GM23338 (cell line): ENCODE measurements around the gene CACNB2. TPM values are rescaled to one million over a fixed set of nuclear protein-coding genes. Genes with fewer than 3 reads are reported as not detected.

ENCODE experiments used
- ATAC-seq: fragments of 200-7000 bp; cut with Tn5 transposase; 3 replicates; pipeline ENCODE4 v1.9.1; 2020
- DNase-seq: peaks from one replicate; pipeline ENCODE4 v3.0.0-alpha.2; 2015; ENCODE audit warnings: low spot score
- H2AFZ ChIP-seq: fragments of 200-600 bp; sonication (generic); 2 replicates; pipeline ENCODE4 v1.8.0; 2016; ENCODE audit warnings: antibody characterized with exemption, mild to moderate bottlenecking, moderate library complexity
- H3F3A ChIP-seq: fragments of 200-600 bp; sonication (generic); replicated peaks from 2 replicates; pipeline ENCODE4 v1.8.0; 2017; ENCODE audit warnings: antibody characterized with exemption, mixed run types, low read depth
- H3K27ac ChIP-seq: fragments of 200-600 bp; sonication (generic); 2 replicates; pipeline ENCODE4 v1.6.1; 2016; ENCODE audit warnings: low read depth
- H3K27me3 ChIP-seq: fragments of 200-600 bp; sonication (generic); 2 replicates; pipeline ENCODE4 v1.8.0; 2016; ENCODE audit warnings: mild to moderate bottlenecking, mixed run types, moderate library complexity; ENCODE audit not compliant: insufficient read depth
- H3K36me3 ChIP-seq: fragments of 200-600 bp; sonication (generic); 2 replicates; pipeline ENCODE4 v1.8.0; 2016; ENCODE audit warnings: mild to moderate bottlenecking; ENCODE audit not compliant: insufficient read depth
- H3K4me1 ChIP-seq: fragments of 200-600 bp; sonication (generic); 2 replicates; pipeline ENCODE4 v1.8.0; 2016; ENCODE audit warnings: mild to moderate bottlenecking, moderate library complexity; ENCODE audit not compliant: insufficient read depth
- H3K4me2 ChIP-seq: fragments of 200-600 bp; sonication (generic); 2 replicates; pipeline ENCODE4 v1.7.1; 2017; ENCODE audit warnings: mixed run types
- H3K4me3 ChIP-seq: fragments of 200-600 bp; sonication (generic); 2 replicates; pipeline ENCODE4 v1.6.1; 2016; ENCODE audit warnings: mixed run types
- H3K79me2 ChIP-seq: fragments of 200-600 bp; sonication (generic); replicated peaks from 2 replicates; pipeline ENCODE4 v1.8.0; 2017; ENCODE audit warnings: mild to moderate bottlenecking; ENCODE audit not compliant: insufficient read depth
- H3K9me2 ChIP-seq: fragments of 200-600 bp; sonication (generic); 2 replicates; pipeline ENCODE4 v1.8.0; 2017; ENCODE audit not compliant: insufficient read depth
- H4K20me1 ChIP-seq: fragments of 200-600 bp; sonication (generic); replicated peaks from 2 replicates; pipeline ENCODE4 v1.8.0; 2017; ENCODE audit warnings: mild to moderate bottlenecking; ENCODE audit not compliant: insufficient read depth
- H3K27ac Mint-ChIP-seq: 2 replicates; pipeline ENCODE4 v1.8.0; 2020; ENCODE audit warnings: inconsistent platforms, mild to moderate bottlenecking, moderate library complexity, mixed read lengths
- H3K27me3 Mint-ChIP-seq: 3 replicates; pipeline ENCODE4 v1.8.0; 2022; ENCODE audit warnings: low read depth, mild to moderate bottlenecking, moderate library complexity, mixed read lengths, inconsistent platforms; ENCODE audit not compliant: insufficient read depth, poor library complexity
- H3K36me3 Mint-ChIP-seq: 3 replicates; pipeline ENCODE4 v1.8.0; 2021; ENCODE audit warnings: low read depth, mild to moderate bottlenecking, inconsistent platforms, moderate library complexity, mixed read lengths
- H3K4me1 Mint-ChIP-seq: 3 replicates; pipeline ENCODE4 v1.8.0; 2020; ENCODE audit warnings: mild to moderate bottlenecking, inconsistent platforms, mixed read lengths
- H3K4me3 Mint-ChIP-seq: 3 replicates; pipeline ENCODE4 v1.8.0; 2021; ENCODE audit warnings: moderate library complexity, mild to moderate bottlenecking, inconsistent platforms, mixed read lengths
- H3K9me3 Mint-ChIP-seq: 3 replicates; pipeline ENCODE4 v1.8.0; 2020; ENCODE audit warnings: moderate library complexity, mild to moderate bottlenecking, inconsistent platforms, mixed read lengths
- CREB1 ChIP-seq: fragments of 250-450 bp; sonication (Bioruptor Pico); IDR thresholded peaks from 2 replicates; pipeline ENCODE4 v1.5.0; 2020; ENCODE audit warnings: low read depth, mild to moderate bottlenecking, moderate library complexity
- ETS1 ChIP-seq: IDR thresholded peaks from 2 replicates; pipeline ENCODE4 v1.6.1; 2016; ENCODE audit warnings: antibody characterized with exemption
- EZH2 ChIP-seq: fragments of 200-600 bp; sonication (generic); IDR thresholded peaks from one replicate; pipeline ENCODE4 v1.8.0; 2017; ENCODE audit warnings: antibody characterized with exemption, mild to moderate bottlenecking, low read depth; ENCODE audit not compliant: unreplicated experiment
- NANOG ChIP-seq: IDR thresholded peaks from 2 replicates; pipeline ENCODE4 v1.6.1; 2016; ENCODE audit warnings: antibody characterized with exemption, borderline replicate concordance
- REST ChIP-seq: IDR thresholded peaks from one replicate; pipeline ENCODE4 v1.6.1; 2018; ENCODE audit warnings: antibody characterized with exemption; ENCODE audit not compliant: unreplicated experiment
- ZNF114 ChIP-seq: fragments of 250-450 bp; sonication (Bioruptor Pico); IDR thresholded peaks from 2 replicates; pipeline ENCODE4 v1.5.0; 2020; ENCODE audit warnings: mild to moderate bottlenecking, moderate library complexity
- ZNF331 ChIP-seq: fragments of 250-450 bp; sonication (Bioruptor Pico); IDR thresholded peaks from 2 replicates; pipeline ENCODE4 v1.5.0; 2020; ENCODE audit warnings: low read depth, mild to moderate bottlenecking, moderate library complexity
- ZNF462 ChIP-seq: fragments of 250-450 bp; sonication (Bioruptor Pico); IDR thresholded peaks from 2 replicates; pipeline ENCODE4 v1.5.0; 2020; ENCODE audit warnings: mild to moderate bottlenecking, moderate library complexity
- polyA plus RNA-seq: library from polyadenylated mRNA; unstranded; fragments of >200 nt; fragmentation: Nextera tagmentation; extraction: Ambion mirVana; gene quantifications from 2 replicates; pipeline ENCODE4 v1.2.1, GENCODE V29; 2016
- total RNA-seq: library from RNA; depleted of rRNA; stranded (reverse); fragments of >200 nt; shearing (Covaris generic); gene quantifications from 2 replicates; pipeline ENCODE4 v1.2.3, GENCODE V29; 2014

The CACNB2 gene
- total and polyA plus RNA-seq, 2 experiments from 2014 or later, result 5.0 to 5.9 TPM

GRCh38 chr10:18478354-18478753 lies 338.1 kb downstream of the CACNB2 start (continued):
- TF ChIP-seq REST (no peak), ZNF331 (CRISPR knock-in tag) (no peak)

GRCh38 chr10:18479502-18479901 lies 339.3 kb downstream of the CACNB2 start:
- Histone ChIP-seq H3K36me3 (no peaks in the 10 kb centered on the region), H3F3A (no peaks in the 10 kb centered on the region), H3K4me2 (no peak overlapping the region), H3K9me2 (peaks cover 9% of the 10 kb centered on the region; the same call in 1 of the 2 replicates), H3K4me1 (peaks cover 12% of the 10 kb centered on the region), H3K4me3 (no peak overlapping the region), H2AFZ (no peak overlapping the region), H3K79me2 (no peaks in the 10 kb centered on the region), H3K27me3 (no peaks in the 10 kb centered on the region), H4K20me1 (no peaks in the 10 kb centered on the region), H3K27ac (no peak overlapping the region)
- no peak overlapping the region for H3K27ac Mint-ChIP-seq
- DNase-seq (no peak), ATAC-seq (no peak)
- no peaks in the 10 kb centered on the region for H3K9me3 Mint-ChIP-seq
- no peaks in the 10 kb centered on the region for H3K36me3 Mint-ChIP-seq
- peaks cover 2% of the 10 kb centered on the region for H3K27me3 Mint-ChIP-seq
- no peak overlapping the region for H3K4me3 Mint-ChIP-seq
- peaks cover 19% of the 10 kb centered on the region for H3K4me1 Mint-ChIP-seq
- TF ChIP-seq CREB1 (CRISPR knock-in tag), result no peak
- no peak for TF ChIP-seq ZNF331 (CRISPR knock-in tag)
- no peak for TF ChIP-seq ZNF462
- TF ChIP-seq ETS1, result no peak
- TF ChIP-seq REST, result no peak
- TF ChIP-seq NANOG, result no peak
- TF ChIP-seq EZH2, result no peak
- no peak for TF ChIP-seq ZNF114 (CRISPR knock-in tag)
